Stimulated activated CD4-positive, alpha-beta T cell treated with anti-CD3 and anti-CD28 coated beads, Interleukin-2, amount 100 ng/mL, for 4 hours (primary cell): ENCODE results near the gene IER5.
A peak's percentile ranks its signal among the peaks of the same experiment; 100 is the strongest.

Source experiments
- DNase-seq: peaks from one replicate; pipeline ENCODE4 v3.0.0-alpha.2; 2020; ENCODE audit warnings: low read depth

IER5 gene

DNA sequence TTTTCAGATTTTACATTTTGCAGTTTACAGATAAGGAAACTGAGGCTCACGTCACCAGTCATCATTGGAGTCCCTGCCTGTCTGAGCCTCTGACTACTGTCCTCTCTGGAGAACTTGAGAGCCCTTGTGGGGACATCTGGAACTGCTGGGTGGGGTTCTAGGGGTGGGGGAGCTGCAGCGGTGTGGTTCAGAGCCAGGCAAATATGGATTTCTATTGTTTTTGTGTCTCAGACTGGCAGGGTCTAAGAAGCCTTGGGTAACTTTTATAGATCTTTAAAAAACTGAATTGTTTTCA lies 46.9 kb downstream of the IER5 start:
- DNase-seq, result no peak

DNA sequence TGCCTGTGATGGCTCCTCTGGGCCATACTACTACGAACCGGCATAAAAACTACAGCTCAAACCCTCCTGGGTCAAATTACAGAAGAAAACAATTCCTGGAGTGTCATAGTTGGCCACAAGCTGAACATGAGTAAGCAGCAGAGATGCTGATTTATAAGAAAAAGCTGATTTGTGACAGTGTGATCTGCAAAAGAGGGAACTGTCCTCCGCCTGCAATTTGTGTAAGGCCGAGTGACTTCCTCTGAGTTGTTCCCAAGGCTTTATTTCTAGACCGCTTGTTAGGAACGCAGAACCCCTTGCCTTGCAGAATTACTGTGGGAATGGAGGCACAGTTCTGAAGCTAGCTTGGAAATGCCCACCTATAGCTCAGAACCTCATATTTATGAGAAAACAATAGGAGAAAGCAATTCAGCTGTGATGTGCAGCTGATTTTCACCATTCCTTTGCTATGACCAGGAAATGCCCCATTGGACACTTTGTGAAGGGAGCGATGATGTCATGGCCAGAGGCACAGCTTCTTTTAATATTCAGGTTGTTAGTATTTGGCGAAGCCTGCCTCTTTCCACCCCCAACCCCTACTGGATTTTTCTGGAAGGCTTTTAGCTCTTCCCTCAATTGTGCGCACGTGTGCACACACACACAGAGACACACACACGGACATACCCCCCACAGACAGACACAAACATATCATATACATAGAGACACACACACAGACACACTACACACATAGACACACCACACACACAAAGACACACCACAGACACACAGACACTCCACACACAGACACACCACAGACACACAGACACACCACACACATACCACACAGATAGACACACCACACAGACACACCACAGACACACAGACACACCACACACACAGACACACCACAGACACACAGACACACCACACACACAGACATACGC lies 47.6 kb downstream of the IER5 start:
- DNase-seq, result no peak

DNA sequence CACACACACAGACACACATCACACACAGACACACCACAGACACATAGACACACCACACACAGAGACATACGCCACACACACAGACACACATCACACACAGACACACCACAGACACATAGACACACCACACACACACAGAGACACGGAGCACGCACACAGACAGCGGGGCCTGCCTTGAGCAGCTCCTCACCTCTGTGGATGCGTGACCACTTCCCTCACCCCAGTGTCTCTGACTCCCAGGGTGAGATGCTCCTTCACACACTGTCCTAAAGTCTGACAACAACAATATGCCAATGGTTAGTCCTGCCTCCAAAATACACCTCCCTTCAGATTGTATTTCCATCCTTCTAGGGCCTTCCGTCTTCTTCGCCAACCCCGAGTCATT lies 48.2 kb downstream of the IER5 start:
- no peak for DNase-seq

DNA sequence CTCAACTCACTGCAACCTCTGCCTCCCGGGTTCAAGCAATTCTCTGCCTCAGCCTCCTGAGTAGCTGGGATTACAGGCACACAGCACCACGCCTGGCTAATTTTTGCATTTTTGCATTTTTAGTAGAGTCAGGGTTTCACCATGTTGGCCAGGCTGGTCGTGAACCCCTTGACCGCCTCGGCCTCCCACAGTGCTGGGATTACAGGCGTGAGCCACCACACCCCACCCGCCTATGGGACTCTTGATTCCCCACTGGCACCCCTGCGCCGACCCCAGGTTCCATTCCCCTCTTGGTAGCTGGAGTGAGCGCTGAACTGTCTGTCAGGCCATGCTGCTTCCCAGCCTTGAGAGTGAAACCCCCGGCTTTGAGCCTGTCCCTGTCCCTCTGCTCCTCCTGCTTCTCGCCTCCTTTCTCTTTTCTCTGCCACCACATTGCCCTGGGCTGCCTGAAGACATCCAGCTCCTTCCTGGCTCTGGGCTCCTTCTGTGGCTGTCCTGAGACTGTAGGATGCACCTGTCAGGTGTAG lies 48.8 kb downstream of the IER5 start:
- no peak for DNase-seq

DNA sequence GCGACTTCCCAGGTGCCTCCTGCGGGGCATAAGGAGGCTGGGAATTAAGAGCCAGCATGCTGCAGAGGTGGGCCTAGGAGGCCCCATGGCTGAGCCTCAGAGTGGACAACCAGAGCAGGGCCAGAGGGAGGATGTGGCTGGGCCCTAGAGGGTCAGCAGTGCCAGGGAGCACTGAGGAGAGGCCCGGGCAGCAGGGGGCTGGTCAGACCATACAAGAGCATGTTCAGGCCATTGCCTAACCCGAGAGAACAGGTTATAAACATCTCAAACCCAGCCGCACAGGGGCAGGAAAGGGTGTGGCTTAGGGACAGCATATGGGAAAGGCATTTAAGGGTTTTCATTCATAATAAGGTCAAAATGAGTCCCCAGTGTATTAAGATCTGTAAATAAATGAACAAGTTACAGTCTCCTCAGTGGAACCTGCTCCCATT lies 51.1 kb downstream of the IER5 start:
- DNase-seq, result no peak

DNA sequence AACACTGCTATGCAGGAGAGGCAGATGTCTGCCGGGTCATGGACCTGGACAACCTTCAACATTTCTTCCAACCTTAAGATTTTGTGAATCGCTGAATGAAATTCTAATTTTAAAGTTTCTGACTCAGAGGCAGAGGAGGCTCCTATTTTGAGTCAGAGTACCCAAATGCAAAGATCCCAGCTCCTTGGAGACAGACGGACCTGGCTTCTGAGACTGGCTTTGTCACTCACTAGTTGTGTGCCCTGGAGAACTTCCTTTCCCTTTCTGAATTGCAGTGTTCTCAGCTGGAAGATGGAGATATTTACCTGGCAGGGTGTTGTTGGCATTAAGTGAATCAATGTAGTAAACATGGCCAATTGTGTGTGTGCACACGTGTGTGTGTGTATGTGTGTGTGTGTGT lies 51.9 kb downstream of the IER5 start:
- no peak for DNase-seq

DNA sequence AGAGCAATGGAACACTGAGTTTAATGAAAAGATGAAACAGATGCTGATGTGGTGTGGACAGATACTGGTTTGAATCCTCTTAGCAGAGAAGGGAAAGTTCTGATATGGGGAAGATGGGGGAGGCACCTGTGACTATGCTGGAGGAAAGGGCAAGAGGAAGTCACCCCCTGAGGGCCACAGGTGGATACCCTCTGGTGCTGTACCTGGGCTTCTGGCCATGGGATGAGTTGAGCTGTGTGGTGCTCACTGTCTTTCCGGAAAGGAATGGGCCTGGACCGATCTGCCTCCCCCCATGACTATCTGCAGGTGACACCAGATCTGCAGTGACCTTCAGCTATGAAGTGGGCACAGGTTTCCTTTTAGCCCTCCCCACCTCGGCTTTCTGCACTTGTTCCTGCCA lies 52.4 kb downstream of the IER5 start:
- no peak for DNase-seq

DNA sequence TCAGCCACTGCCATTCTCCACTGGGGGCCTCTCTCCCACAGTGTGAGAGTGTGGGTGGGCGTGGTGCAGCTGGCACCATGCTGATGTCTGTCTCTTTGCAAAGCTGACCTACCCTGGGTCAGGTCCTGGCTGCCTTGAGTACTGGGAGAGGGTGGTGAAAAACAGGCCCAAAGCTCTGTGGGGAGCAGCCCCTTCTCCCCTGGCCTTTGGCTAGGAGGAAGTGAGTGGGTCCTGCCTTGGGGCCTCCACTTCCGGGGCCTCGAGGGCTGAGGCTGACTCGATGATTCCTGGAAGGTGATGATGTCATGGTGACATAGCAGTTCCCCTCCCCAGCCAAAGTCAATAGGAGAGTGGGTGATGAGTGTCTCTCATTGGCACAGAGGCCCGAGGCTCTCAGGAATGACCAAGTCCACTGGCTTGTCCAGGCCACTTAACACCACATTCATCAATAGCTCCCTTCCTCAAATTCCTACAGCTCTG lies 53.0 kb downstream of the IER5 start:
- peak; percentile 59 for DNase-seq
